Transverse colon (tissue), 4 donors: ENCODE measurements around the gene PTBP3. TPM values are rescaled to one million over a fixed set of nuclear protein-coding genes. Genes with fewer than 3 reads are reported as not detected.
"Not testable (repeated sequence)": the region's sequence is repeated elsewhere in the genome, so short reads cannot be mapped to it uniquely, and the experiment has no call there.

ENCODE experiments used
- DNase-seq: peaks from one replicate; pipeline ENCODE4 v3.0.0-alpha.2; 2019
- H3K27ac ChIP-seq, 4 donors: fragments of 200-600 bp; sonication (generic); 2 replicates each; pipeline ENCODE4 v1.5.1; 2016 to 2018; ENCODE audit warnings: inconsistent platforms in 4 of 4
- H3K27me3 ChIP-seq: fragments of 200-600 bp; sonication (generic); 2 replicates; pipeline ENCODE4 v1.5.1; 2017; ENCODE audit warnings: inconsistent platforms
- H3K36me3 ChIP-seq, 4 donors: fragments of 200-600 bp; sonication (generic); 2 replicates each; pipeline ENCODE4 v1.5.1; 2017 to 2019; ENCODE audit warnings: inconsistent platforms in 4 of 4
- H3K4me1 ChIP-seq, 4 donors: fragments of 200-600 bp; sonication (generic); 2 replicates each; pipeline ENCODE4 v1.5.1; 2017 to 2020; ENCODE audit warnings: inconsistent platforms in 4 of 4
- H3K4me3 ChIP-seq, 4 donors: fragments of 200-600 bp; sonication (generic); 1 replicate in 1 of 4; 2 replicates in 3 of 4; pipeline versions ENCODE4 v1.5.1 to v1.6.1; 2017 to 2019; ENCODE audit warnings: inconsistent platforms in 4 of 4
- H3K9me3 ChIP-seq, 2 donors: fragments of 200-600 bp; sonication (generic); 2 replicates each; pipeline ENCODE4 v1.5.1; 2017 to 2019; ENCODE audit warnings: inconsistent platforms in 2 of 2
- EP300 ChIP-seq: sonication (generic); formaldehyde crosslinking; IDR thresholded peaks from one replicate; pipeline ENCODE4 v1.6.1; 2017; ENCODE audit warnings: antibody characterized with exemption, low read depth
- POLR2A ChIP-seq: fragments of 450-650 bp; IDR thresholded peaks from one replicate; pipeline ENCODE4 v1.6.1; 2016; ENCODE audit warnings: antibody characterized with exemption, mild to moderate bottlenecking, moderate library complexity
- POLR2AphosphoS5 ChIP-seq, 3 donors: sonication (generic); formaldehyde crosslinking; IDR thresholded peaks; one replicate each; pipeline ENCODE4 v1.6.1; 2016; ENCODE audit warnings: antibody characterized with exemption in 3 of 3
- WGBS, 2 donors: methylation state at CpG; one replicate each; pipeline ENCODE4 v1.1.5; 2018; ENCODE audit warnings: low coverage in 1 of 2; 5-methylcytosine and 5-hydroxymethylcytosine counted together
- in situ Hi-C, 4 donors: fragments of 200-750 bp; cut with MboI; loops; one replicate each; pipeline versions ENCODE4 v1.15.0 to v1.15.1; 2017; ENCODE audit warnings: low sequenced_read_pairs in 3 of 4, low pct_ligation_motif_present in 1 of 4, low pct_unique_long_range_greater_than_20kb in 1 of 4
- intact Hi-C: fragments of 100-400 bp; cut with DNase I; formaldehyde crosslinking; loops from one replicate; pipeline ENCODE4 v1.15.1; 2023; ENCODE audit warnings: low total_unique reads
- total RNA-seq, 4 donors: library from RNA; depleted of rRNA; stranded (reverse); fragments of >200 nt; gene quantifications; one replicate each; pipeline ENCODE4 v1.1.0, GENCODE V29; 2016
- TF ChIP-seq, protein P1 (sequence below), 5 experiments: fragments of 200-600 bp in 3 of 5; fragments of 450-650 bp in 2 of 5; sonication (generic) in 3 of 5; IDR thresholded peaks; 1 replicate in 2 of 5; 2 replicates in 3 of 5; pipeline ENCODE4 v1.5.1; 2016 to 2017; ENCODE audit warnings: antibody characterized with exemption in 5 of 5, inconsistent platforms in 3 of 5, mild to moderate bottlenecking in 2 of 5, moderate library complexity in 1 of 5

The PTBP3 gene
- total RNA-seq, 4 donors from 2014 or later = 25.3 to 96.9 (median 54.7) TPM

- H3K9me3 ChIP-seq = no peaks in the 10 kb centered on the region
- peaks cover 0 to 10% (median 5%) of the 10 kb centered on the region in 4 donors for H3K36me3 ChIP-seq
- no peak overlapping the region for H3K4me3 ChIP-seq
- intact Hi-C loops = no loop called here
- in situ Hi-C loops = no loop called here
- no peaks in the 10 kb centered on the region for H3K27me3 ChIP-seq
- TF ChIP-seq EP300 (no peak), POLR2AphosphoS5 (IDR thresholded peaks at IDR 0.05) (no peak), POLR2A (no peak)
- no peak for DNase-seq
- H3K27ac ChIP-seq = no peak overlapping the region
- H3K4me1 ChIP-seq = no peaks in the 10 kb centered on the region
- WGBS, 2 donors = 97 to 100% methylated on average over 3 to 5 of the region's 5 CpGs
Measured at GRCh38 chr9:112268413-112268812, 65.0 kb downstream of the PTBP3 start.

GRCh38 chr9:112267086-112267485 lies 66.3 kb downstream of the PTBP3 start:
- WGBS, 2 donors = 93% methylated on average over 16 of the region's 16 CpGs; no CpG with 5 or more reads in 1 of the 2 donors
- H3K36me3 ChIP-seq = peaks cover 0 to 10% (median 5%) of the 10 kb centered on the region in 4 donors
- H3K27ac ChIP-seq, H3K4me3 ChIP-seq, H3K4me1 ChIP-seq, DNase-seq, H3K27me3 ChIP-seq, intact Hi-C loops, H3K9me3 ChIP-seq, in situ Hi-C loops: not testable (repeated sequence)

DNA sequence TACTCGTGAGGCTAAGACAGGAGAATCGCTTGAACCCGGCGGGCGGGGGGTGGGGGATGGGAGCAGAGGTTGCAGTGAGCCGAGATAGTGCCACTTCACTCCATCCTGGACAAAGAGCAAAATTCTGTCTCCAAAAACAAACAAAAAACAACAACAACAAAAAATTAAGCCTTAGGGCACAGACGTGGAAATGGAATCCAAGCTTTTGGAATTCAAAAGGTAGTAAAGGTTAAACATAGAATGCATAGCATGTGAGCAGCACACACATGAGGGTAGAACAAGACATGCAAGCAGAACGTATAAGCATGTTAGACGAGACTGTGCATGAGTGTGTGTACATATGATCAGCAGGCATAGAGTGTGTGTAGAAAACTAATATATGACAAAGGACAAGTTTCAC lies 68.0 kb downstream of the PTBP3 start:
- TF ChIP-seq POLR2AphosphoS5 (IDR thresholded peaks at IDR 0.05) (no peak), EP300 (no peak)
- 93 to 98% methylated on average over 4 to 9 of the region's 9 CpGs for WGBS, 2 donors
- intact Hi-C loops = no loop called here
- no peak overlapping the region for H3K27ac ChIP-seq
- no peak overlapping the region for H3K4me3 ChIP-seq
- DNase-seq = no peak
- H3K36me3 ChIP-seq = peaks cover 0 to 10% (median 5%) of the 10 kb centered on the region in 4 donors
- in situ Hi-C loops = no loop called here
- no peaks in the 10 kb centered on the region for H3K27me3 ChIP-seq
- H3K9me3 ChIP-seq = no peaks in the 10 kb centered on the region
- H3K4me1 ChIP-seq = no peaks in the 10 kb centered on the region

DNA sequence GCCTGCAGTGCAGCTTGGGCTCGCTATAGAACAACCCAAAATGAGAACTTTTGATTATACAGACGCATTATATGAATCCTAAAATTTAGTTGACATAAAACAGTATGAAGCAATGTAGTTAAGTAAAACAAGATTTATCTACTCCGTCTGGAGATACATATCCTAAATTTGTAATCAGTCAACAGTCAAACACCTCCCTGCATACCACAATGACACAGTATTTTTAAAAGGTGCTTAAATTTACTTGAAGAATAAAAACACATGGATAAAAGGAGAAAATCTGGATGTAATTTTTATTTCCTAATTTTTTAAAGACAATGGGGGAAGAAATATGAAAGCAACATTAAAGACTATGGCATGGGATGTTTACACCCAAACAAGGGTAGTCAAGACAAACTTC lies 70.8 kb downstream of the PTBP3 start:
- DNase-seq = no peak
- TF ChIP-seq POLR2A = no peak
- TF ChIP-seq, protein P1, sequence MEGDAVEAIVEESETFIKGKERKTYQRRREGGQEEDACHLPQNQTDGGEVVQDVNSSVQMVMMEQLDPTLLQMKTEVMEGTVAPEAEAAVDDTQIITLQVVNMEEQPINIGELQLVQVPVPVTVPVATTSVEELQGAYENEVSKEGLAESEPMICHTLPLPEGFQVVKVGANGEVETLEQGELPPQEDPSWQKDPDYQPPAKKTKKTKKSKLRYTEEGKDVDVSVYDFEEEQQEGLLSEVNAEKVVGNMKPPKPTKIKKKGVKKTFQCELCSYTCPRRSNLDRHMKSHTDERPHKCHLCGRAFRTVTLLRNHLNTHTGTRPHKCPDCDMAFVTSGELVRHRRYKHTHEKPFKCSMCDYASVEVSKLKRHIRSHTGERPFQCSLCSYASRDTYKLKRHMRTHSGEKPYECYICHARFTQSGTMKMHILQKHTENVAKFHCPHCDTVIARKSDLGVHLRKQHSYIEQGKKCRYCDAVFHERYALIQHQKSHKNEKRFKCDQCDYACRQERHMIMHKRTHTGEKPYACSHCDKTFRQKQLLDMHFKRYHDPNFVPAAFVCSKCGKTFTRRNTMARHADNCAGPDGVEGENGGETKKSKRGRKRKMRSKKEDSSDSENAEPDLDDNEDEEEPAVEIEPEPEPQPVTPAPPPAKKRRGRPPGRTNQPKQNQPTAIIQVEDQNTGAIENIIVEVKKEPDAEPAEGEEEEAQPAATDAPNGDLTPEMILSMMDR (IDR thresholded peaks at IDR 0.05) = no peak
- no peak for TF ChIP-seq EP300
- TF ChIP-seq POLR2AphosphoS5 (IDR thresholded peaks at IDR 0.05) = no peak
- H3K9me3 ChIP-seq = no peaks in the 10 kb centered on the region
- H3K36me3 ChIP-seq = peaks cover 0 to 10% (median 5%) of the 10 kb centered on the region in 4 donors
- in situ Hi-C loops (no loop called here), intact Hi-C loops (no loop called here)
- no peak overlapping the region for H3K4me3 ChIP-seq
- no peaks in the 10 kb centered on the region for H3K4me1 ChIP-seq
- no peaks in the 10 kb centered on the region for H3K27me3 ChIP-seq
- no peak overlapping the region for H3K27ac ChIP-seq
- WGBS, 2 donors = 96% methylated on average over 3 of the region's 3 CpGs

- intact Hi-C loops (no loop called here), in situ Hi-C loops (no loop called here)
- TF ChIP-seq EP300 (no peak), POLR2AphosphoS5 (IDR thresholded peaks at IDR 0.05) (no peak), POLR2A (no peak)
- TF ChIP-seq, protein P1 (IDR thresholded peaks at IDR 0.05) = no peak
- no peak overlapping the region for H3K27ac ChIP-seq
- H3K9me3 ChIP-seq = no peaks in the 10 kb centered on the region
- peaks cover 0 to 10% (median 1%) of the 10 kb centered on the region in 4 donors for H3K36me3 ChIP-seq
- 88 to 93% methylated on average over 4 to 5 of the region's 5 CpGs for WGBS, 2 donors
- no peak overlapping the region for H3K4me3 ChIP-seq
- no peak for DNase-seq
- H3K4me1 ChIP-seq = no peaks in the 10 kb centered on the region
- H3K27me3 ChIP-seq = no peaks in the 10 kb centered on the region
Measured at GRCh38 chr9:112261133-112261532, 72.3 kb downstream of the PTBP3 start.

GRCh38 chr9:112258106-112258505 lies 75.3 kb downstream of the PTBP3 start:
- Histone ChIP-seq H3K27me3 (no peaks in the 10 kb centered on the region), H3K9me3 (no peaks in the 10 kb centered on the region), H3K4me3 (no peak overlapping the region), H3K36me3 (no peaks in the 10 kb centered on the region), H3K27ac (no peak overlapping the region), H3K4me1 (no peaks in the 10 kb centered on the region)
- no peak for DNase-seq
- in situ Hi-C loops = no loop called here
- TF ChIP-seq POLR2A (no peak), POLR2AphosphoS5 (IDR thresholded peaks at IDR 0.05) (no peak), EP300 (no peak)
- TF ChIP-seq, protein P1 (IDR thresholded peaks at IDR 0.05) = no peak
- WGBS, 2 donors = 93 to 97% methylated on average over 2 of the region's 2 CpGs
- intact Hi-C loops = no loop called here
